K562 (cell line): ENCODE measurements around the gene UFC1. TPM values are rescaled to one million over a fixed set of nuclear protein-coding genes. Genes with fewer than 3 reads are reported as not detected.

Experiments
- ATAC-seq: fragments of 200-7000 bp; cut with Tn5 transposase; 3 replicates; pipeline ENCODE4 v1.9.1; 2020; ENCODE audit warnings: moderate library complexity
- BruUV-seq: library from RNA; stranded (reverse); fragments of 400-500 nt; replicated peaks from 2 replicates; lab custom pipeline; 2021; lab: Mats Ljungman, UMichigan
- CTCF ChIA-PET: fragments of 300-600 bp; formaldehyde crosslinking; extraction: SDS; loops from one replicate; lab custom pipeline; 2021; ENCODE audit warnings: low intra/inter-chr PET ratio; lab: Yijun Ruan, JAX
- POLR2A ChIA-PET: fragments of 300-600, 350-650 bp; sonication (Branson Sonifier 250); formaldehyde crosslinking; extraction: SDS; loops from one replicate; lab custom pipeline; 2021; ENCODE audit warnings: antibody characterized with exemption, inconsistent platforms; lab: Yijun Ruan, JAX
- DNase-seq, 4 experiments: peaks; one replicate each; pipeline versions ENCODE4 v3.0.0 to v3.0.0-alpha.2; 2011 to 2018; ENCODE audit warnings: low spot score in 3 of 4, mixed read lengths in 3 of 4; ENCODE audit errors: extremely low read depth in 1 of 4
- FAIRE-seq: peaks from 2 replicates; lab custom pipeline; 2011; peaks lifted over from hg19 to GRCh38; lab: Jason Lieb, UNC
- H2AFZ ChIP-seq: 2 replicates; pipeline ENCODE4 v1.6.0; 2011; ENCODE audit warnings: low read depth, low read length, control low read depth, inconsistent platforms
- H3K27ac ChIP-seq: fragments of 200-600 bp; 3 replicates; pipeline ENCODE4 v1.8.0; 2011; ENCODE audit warnings: low read depth, mild to moderate bottlenecking, control low read depth, inconsistent platforms, low read length, moderate library complexity, mixed read lengths; ENCODE audit errors: extremely low read depth
- H3K27me3 ChIP-seq, 2 experiments: fragments of 300-600 bp in 1 of 2; 2 replicates in 1 of 2; 3 replicates in 1 of 2; pipeline versions ENCODE4 v1.6.0 to v1.8.0; 2011; ENCODE audit warnings: inconsistent platforms in 2 of 2, low read length in 2 of 2, mild to moderate bottlenecking in 1 of 2, mixed read lengths in 1 of 2, moderate library complexity in 1 of 2; ENCODE audit not compliant: control insufficient read depth in 2 of 2, insufficient read depth in 2 of 2
- H3K36me3 ChIP-seq: fragments of 300-600 bp; 3 replicates; pipeline ENCODE4 v1.8.0; 2011; ENCODE audit warnings: mild to moderate bottlenecking, low read length, inconsistent platforms; ENCODE audit not compliant: control insufficient read depth, insufficient read depth
- H3K4me1 ChIP-seq, 2 experiments: fragments of 200-600 bp in 1 of 2; replicated peaks in 1 of 2; 2 replicates in 1 of 2; 3 replicates in 1 of 2; pipeline versions ENCODE4 v1.5.1 to v1.8.0; 2011; ENCODE audit warnings: inconsistent platforms in 2 of 2, low read length in 2 of 2, mild to moderate bottlenecking in 1 of 2, mixed read lengths in 1 of 2, moderate library complexity in 1 of 2; ENCODE audit not compliant: control insufficient read depth in 2 of 2, insufficient read depth in 2 of 2
- H3K4me2 ChIP-seq: 2 replicates; pipeline ENCODE4 v1.6.1; 2011; ENCODE audit warnings: low read length, control low read depth, inconsistent platforms, mixed read lengths; ENCODE audit not compliant: insufficient read depth
- H3K4me3 ChIP-seq: fragments of 200-600 bp; sonication (generic), shearing (Covaris generic); 2 replicates; pipeline ENCODE4 v1.5.1; 2016; ENCODE audit warnings: control low read depth, inconsistent platforms
- H3K79me2 ChIP-seq: fragments of 200-600 bp; 3 replicates; pipeline ENCODE4 v1.8.0; 2011; ENCODE audit warnings: low read length, inconsistent platforms; ENCODE audit not compliant: control insufficient read depth, insufficient read depth
- H3K9ac ChIP-seq, 2 experiments: 2 replicates each; pipeline versions ENCODE4 v1.6.0 to v1.6.1; 2011; ENCODE audit warnings: low read depth in 2 of 2, low read length in 2 of 2, control low read depth in 1 of 2, inconsistent platforms in 1 of 2, mild to moderate bottlenecking in 1 of 2, mixed read lengths in 1 of 2; ENCODE audit not compliant: insufficient read depth in 1 of 2
- H3K9me1 ChIP-seq: one replicate; pipeline ENCODE4 v1.6.0; 2011; ENCODE audit warnings: inconsistent platforms, mild to moderate bottlenecking, low read length, moderate library complexity; ENCODE audit not compliant: control insufficient read depth, insufficient read depth
- H3K9me3 ChIP-seq: replicated peaks from 2 replicates; pipeline ENCODE4 v1.5.1; 2011; ENCODE audit warnings: low read depth, low read length, inconsistent platforms; ENCODE audit not compliant: control insufficient read depth, insufficient read depth
- H4K20me1 ChIP-seq: replicated peaks from 2 replicates; pipeline ENCODE4 v1.6.1; 2011; ENCODE audit warnings: low read length, inconsistent platforms, mixed read lengths; ENCODE audit not compliant: control insufficient read depth, insufficient read depth
- CEBPB ChIP-seq: fragments of 450-650 bp; IDR thresholded peaks from 2 replicates; pipeline ENCODE4 v1.6.1; 2016; ENCODE audit warnings: missing genetic modification characterization, missing compliant biosample characterization
- SMARCC2 ChIP-seq: fragments of 450-650 bp; IDR thresholded peaks from 2 replicates; pipeline ENCODE4 v1.6.1; 2017; ENCODE audit warnings: antibody characterized with exemption, moderate library complexity, mild to moderate bottlenecking, low read depth
- WGBS: fragments of 100-300 bp; shearing (Covaris generic); methylation state at CpG from one replicate; pipeline ENCODE4 v1.1.6; 2016; ENCODE audit warnings: low coverage, mixed read lengths; ENCODE audit not compliant: insufficient coverage; ENCODE audit errors: missing lambda C conversion rate; 5-methylcytosine and 5-hydroxymethylcytosine counted together
- in situ Hi-C: fragments of 300-500 bp; cut with MboI; formaldehyde crosslinking; loops from 4 replicates; pipeline ENCODE4 v1.15.0; 2018; ENCODE audit warnings: inconsistent platforms, mixed read lengths
- intact Hi-C: fragments of 100-400 bp; cut with micrococcal nuclease; formaldehyde crosslinking; loops from 2 replicates; pipeline ENCODE4 v1.14.2; 2022
- polyA plus RNA-seq, 8 experiments: library from polyadenylated mRNA; depleted of rRNA in 4 of 8; stranded (reverse) in 5 of 8; unstranded in 3 of 8; fragments of >200 nt; fragmentation: Nextera tagmentation in 2 of 8; fragmentation: Illumina TruSeq in 1 of 8; extraction: Ambion mirVana in 2 of 8; extraction: Trizol in 1 of 8; gene quantifications; 2 replicates each; pipeline versions ENCODE4 v1.2.1 to v1.2.3, GENCODE V29; 2011 to 2014; ENCODE audit warnings: inconsistent platforms in 1 of 8, missing spikeins in 1 of 8
- total RNA-seq, 7 experiments: library from RNA; depleted of rRNA in 6 of 7; stranded (reverse); fragments of >200 nt in 6 of 7; fragmentation: Illumina TruSeq in 2 of 7; extraction: Trizol in 2 of 7; gene quantifications; 2 replicates each; pipeline versions ENCODE4 v1.2.1 to v1.2.3, GENCODE V29; 2011 to 2021; ENCODE audit warnings: low replicate concordance in 1 of 7

UFC1 gene
- total and polyA plus RNA-seq, 9 of the 15 experiments (the other 6 are each of a cell fraction or from before 2014, with no cell fraction given): 92.8 to 220 (median 161) TPM

DNA sequence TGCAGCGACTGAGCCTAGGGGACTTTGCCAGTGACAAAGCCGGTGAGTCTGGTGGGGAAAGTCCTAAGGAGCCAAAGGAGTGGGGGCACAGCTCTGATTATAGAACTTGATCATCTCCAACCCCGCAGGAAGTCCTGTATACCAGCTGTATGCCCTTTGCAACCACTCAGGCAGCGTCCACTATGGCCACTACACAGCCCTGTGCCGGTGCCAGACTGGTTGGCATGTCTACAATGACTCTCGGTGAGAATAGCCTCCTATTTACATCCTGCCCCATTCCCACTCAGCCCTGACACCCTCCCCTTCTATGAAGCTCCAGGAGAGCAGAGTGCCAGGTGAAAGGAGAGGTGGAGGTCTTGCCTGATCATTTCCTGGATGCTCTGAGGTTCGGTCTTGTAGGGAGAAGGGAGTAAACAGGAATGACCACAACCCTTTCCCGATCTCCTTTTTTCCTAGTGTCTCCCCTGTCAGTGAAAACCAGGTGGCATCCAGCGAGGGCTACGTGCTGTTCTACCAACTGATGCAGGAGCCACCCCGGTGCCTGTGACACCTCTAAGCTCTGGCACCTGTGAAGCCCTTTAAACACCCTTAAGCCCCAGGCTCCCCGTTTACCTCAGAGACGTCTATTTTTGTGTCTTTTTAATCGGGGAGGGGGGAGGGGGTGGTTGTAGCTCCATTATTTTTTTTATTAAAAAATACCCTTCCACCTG, 11.3 kb downstream of the UFC1 start:
- Histone ChIP-seq H3K27ac (peak overlapping the region; percentile 83), H3K9me3 (no peaks in the 10 kb centered on the region), H3K4me2 (peak overlapping the region; percentile 95), H3K9me1 (no peaks in the 10 kb centered on the region), H3K27me3 (no peaks in the 10 kb centered on the region), H3K9ac (peak overlapping the region; percentile 86 to 97; a peak in 3 of 4 replicates), H3K4me1 (peaks cover 63 to 78% of the 10 kb centered on the region in 2 experiments), H3K4me3 (peak overlapping the region; percentile 55), H3K79me2 (peaks cover 66% of the 10 kb centered on the region), H3K36me3 (peaks cover 68% of the 10 kb centered on the region), H4K20me1 (no peaks in the 10 kb centered on the region), H2AFZ (no peak overlapping the region)
- in situ Hi-C loops (no loop called here), intact Hi-C loops (loop anchor here (5.0 kb wide), 1 partner anchor 33 kb away; the partner anchor contains the start of gene DEDD)
- ATAC-seq (no peak), DNase-seq (no peak), FAIRE-seq (no peak)
- 67% methylated on average over 13 of the region's 14 CpGs for WGBS
- BruUV-seq: no TSS peak
- POLR2A ChIA-PET: interaction anchor here (0.5 to 4.7 kb wide), 11 partner anchors 7 to 232 kb away, joined by 3 to 33 read pairs (median 4); partner anchors contain the start of genes B4GALT3, DEDD, NDUFS2 and UFC1
- TF ChIP-seq SMARCC2 (no peak), CEBPB (tag) (no peak)
- CTCF ChIA-PET: interaction anchor here (1.0 to 1.3 kb wide), 2 partner anchors 176 to 209 kb away, joined by 4 to 6 read pairs; no protein-coding TSS in a partner anchor
